HG03280 (cell line): ENCODE measurements around the gene ATR.
"Not testable (repeated sequence)": the region's sequence is repeated elsewhere in the genome, so short reads cannot be mapped to it uniquely, and the experiment has no call there.

Source experiments
- ATAC-seq: cut with Tn5 transposase; IDR thresholded peaks from one replicate; pipeline ENCODE4 v1.9.1; 2021; ENCODE audit warnings: mild to moderate bottlenecking, moderate library complexity; ENCODE audit not compliant: unreplicated experiment

ATR gene

DNA sequence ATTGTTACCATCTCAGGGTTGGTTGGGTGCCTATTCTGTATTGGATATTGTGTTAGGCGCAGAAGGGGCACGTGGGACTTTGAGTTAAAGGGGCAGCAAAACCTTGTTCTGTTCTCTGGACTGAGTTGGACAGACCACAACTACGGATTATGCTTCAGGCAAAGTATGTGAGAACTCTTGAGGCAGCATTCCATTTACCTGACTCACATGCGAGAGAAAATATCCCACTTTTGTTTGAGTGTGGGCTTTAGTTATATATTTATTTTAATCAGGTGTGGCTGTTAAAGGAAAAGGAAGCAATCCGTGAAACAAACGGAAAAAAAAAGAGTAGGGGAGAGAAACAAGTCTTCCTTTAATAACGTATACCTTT, 17.0 kb upstream of the ATR start:
- ATAC-seq, result no peak

DNA sequence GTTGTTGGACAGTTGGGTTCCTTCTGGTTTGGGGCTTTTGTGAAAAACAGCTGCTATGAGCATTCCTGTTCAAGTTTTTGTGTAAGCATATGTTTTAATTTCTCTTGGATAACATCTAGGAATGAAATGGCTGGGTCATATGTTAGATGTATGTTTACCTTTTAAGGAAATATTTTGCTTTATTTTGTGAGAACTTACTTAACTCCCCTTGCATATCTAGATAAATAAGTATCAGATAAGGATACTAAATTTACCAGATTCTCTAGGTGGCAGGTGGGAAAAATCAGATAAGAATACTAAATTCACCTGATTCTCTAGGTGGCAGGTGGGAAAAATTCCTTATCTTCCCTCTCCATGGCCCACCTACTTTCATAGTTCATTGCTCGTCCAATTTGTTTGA, 16.6 kb upstream of the ATR start:
- no peak for ATAC-seq

DNA sequence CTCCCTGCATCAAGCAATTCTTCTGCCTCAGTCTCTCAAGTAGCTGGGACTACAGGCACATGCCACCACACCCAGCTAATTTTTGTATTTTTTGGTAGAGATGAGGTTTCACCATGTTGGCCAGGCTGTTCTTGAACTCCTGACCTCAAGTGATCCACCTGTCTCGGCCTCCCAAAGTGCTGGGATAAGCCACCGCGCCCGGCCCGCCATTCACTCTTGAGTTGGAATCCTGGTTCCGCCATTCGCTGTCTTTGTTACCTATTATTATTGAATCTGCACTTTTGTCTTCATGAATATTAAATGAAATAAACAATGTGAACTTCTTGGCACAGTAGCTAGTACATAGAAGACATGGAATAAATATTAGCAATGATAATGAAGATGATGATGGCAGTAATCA, 13.7 kb upstream of the ATR start:
- not testable (repeated sequence) for ATAC-seq

DNA sequence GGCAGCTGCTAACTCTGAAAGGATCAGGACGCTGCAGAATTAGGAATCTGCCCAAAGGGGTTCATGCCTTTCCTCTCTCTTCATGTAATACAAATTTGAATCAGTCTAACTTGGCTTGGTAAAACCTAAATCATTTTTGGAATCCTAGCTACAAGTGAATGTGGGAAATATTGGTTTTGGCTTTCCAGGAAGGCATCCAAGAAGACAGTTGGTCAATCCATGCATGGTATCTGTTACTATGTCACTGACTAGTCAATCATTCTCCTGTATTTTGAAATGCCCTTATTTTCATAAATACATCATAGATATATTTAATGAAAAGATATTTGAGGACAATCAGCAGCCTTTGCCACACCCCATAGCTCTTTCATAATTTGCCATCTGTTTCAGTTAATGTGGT, 10.2 kb upstream of the ATR start:
- no peak for ATAC-seq

DNA sequence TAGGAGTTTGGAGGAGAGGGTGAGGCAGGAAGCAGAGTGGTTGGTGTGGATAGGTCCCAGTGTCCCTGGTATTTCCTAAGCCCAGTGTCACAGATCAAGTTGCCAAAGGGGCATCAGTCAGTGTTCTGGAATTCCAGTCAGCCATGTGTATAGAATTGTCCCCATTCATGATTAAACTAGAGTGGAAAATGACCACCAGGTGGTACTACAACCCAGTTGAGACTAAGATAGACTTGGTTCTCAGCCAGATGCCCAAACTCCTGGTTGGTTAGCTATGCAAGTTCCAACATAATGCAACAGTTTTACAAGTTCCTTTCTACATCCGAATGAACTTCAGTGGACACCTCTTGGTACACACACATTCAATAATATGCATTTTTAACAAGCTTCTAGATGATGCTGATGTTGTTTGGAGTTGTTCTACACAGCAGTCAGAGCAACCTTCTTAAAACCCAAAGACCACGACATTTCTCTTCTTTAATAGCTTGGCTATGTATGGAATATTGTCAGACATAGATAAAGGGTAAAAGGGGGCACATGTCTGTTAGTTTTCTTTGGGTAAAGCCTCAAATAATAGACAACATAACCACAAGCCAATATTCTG, 8.4 kb upstream of the ATR start:
- peak; percentile 67 for ATAC-seq

DNA sequence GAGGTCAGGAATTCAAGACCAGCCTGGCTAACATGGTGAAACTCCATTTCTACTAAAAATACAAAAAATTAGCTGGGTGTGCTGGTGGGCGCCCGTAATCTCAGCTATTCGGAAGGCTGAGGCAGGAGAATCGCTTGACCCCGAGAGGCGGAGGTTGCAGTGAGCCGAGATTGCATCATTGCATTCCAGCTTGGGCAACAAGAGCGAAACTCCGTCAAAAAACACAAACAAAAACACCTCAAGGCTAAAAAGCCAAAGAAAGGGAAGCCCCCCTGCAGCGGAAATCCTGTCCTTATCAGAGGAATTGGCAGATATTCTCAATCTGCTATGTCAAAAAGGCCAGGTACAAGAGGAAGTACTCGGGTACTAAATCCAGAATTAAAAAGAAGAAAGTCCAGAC, 2.5 kb upstream of the ATR start:
- not testable (repeated sequence) for ATAC-seq

DNA sequence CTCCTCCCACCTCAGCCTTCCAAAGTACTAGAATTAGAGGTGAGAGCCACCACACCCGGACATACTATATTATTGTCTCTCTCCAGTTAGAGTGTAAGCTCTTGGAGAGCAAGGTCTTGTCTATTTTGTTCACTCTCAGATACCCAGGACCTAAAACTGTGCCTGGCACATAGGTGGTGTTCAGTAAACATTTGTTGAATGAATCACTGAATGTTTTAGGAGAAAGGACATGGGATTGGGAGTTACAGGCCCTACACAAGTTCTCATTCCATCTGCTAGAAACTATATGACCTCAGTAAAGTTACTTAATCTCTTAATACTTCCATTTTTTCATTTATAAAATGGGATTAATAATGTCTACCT, 1.5 kb upstream of the ATR start:
- no peak for ATAC-seq

DNA sequence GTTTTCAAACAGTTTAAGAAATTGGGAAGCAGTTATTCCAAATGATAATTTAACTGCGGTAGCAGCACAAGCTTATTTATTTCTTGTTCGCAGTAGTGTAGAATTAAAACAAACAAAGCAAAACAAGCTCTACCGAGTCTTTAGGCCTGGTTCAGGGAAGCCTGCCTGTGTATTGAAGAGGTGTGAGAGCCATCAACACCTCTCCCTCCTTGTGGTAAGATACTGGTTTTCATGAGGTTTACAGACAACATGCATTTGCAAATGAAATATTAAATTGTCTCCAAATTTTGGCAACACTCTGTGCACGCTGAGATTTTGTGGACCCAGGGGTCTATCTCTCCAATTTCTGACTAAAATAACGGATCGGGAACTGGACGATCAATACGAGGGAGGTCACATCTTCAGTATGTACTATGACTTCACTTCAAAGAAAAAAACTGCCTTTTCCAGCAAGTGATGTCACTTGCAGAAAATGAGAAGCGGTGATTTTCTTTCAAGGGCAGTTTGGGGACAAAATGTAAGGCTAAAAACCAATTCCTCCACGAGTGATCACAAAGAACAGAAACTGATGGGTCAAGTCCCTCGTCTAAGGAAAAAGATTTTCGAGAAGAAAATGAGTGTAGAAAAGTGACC, 721 bp downstream of the ATR start:
- ATAC-seq, result no peak

DNA sequence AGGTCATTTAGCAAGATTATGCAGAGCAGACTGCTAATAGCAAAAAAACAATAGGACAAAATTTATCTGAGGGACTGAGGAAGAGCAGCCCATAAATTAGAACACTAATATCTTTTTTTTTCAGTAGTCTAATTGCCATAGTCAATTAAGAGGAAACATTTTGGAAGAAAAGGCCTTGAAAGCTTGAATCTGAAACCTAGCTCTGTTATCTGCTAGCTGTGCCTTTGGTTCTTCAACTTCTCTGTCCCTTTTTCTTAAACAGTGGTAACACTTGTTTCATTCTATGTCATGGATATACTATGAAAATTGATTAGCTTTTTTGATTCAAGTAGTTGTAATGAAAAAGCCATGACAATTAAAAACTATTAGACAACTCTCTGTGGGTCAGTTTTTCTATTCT, 1.7 kb downstream of the ATR start:
- no peak for ATAC-seq

DNA sequence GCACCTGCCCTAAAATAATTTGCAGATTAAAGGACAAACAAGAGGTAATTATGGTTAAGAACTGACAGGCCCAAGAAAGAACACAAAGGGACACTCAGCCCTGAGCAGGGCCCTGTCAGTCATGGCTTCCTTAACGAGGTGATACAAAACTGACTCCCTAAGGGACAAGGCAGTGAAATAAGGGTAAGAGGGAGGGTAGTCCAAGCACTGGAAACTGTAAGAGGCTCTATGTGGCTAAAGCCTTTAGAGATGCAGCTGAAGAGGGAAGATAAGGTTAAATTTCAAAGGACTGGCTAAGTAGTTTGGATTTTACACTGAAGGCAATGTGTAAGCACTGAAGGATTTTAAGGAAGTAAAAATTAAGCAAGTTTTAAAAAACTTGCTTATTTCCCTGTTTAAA, 3.9 kb downstream of the ATR start:
- no peak for ATAC-seq

DNA sequence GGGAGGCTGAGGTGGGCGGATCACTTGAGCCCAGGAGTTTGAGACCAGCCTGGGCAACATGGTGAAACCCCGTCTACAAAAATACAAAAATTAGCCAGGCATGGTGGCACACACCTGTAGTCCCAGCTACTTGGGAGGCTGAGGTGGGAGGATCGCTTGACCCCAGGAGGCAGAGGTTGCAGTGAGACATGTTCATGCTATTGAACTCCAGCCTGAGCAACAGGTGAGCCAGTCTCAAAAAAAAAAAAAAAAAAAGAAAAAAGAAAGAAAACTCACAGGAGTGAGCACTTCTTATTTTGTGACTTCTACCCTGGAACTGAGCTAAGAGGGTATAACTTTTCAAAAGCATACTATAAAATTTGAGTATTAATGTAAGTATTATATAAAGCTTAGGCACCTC, 4.3 kb downstream of the ATR start:
- ATAC-seq, result not testable (repeated sequence)

DNA sequence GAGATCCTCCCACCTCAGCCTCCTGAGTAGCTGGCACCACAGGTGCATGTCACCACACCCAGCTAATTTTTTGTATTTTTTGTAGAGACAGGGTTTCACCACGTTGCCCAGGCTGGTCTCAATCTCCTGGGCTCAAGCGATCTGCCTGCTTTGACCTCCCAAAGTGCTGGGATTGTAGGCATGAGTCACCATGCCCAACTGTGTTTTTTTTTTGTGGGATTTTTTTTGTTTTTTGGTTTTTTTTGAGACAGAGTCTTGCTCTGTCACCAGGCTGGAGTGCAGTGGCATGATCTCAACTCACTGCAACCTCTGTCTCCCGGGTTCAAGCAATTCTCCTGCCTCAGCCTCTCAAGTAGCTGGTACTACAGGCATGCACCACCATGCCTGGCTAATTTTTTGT, 9.1 kb downstream of the ATR start:
- ATAC-seq, result not testable (repeated sequence)

DNA sequence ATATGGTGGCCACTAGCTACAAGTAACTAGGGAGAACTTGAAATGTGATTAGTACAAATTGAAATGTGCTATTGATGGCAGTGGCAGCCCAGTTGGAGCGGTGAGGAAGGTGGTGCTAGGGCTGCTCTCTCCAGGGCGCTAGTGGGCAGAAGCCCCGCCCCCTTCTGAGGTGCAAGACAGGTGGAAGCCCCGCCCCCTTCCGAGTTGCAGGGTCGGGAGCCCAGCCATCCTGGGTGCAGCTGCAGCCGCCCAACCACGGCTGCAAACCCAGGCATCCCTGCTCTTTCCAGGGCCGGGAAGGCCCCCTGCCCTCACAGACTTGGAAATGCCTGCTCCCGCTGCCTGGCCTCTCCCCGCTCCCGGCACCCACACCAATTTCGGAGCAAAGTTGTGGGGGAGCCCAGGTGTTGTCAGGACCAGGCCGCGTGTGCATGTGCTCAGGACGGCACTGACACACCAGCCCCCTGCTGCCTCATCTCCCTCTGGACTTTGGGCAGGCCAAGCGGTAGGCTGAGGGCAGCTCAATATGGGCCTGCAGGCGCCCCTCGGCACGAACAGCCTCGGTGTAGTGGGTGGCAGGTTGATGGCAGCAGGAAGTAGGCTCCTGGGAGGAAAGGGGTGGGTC, 10.0 kb downstream of the ATR start:
- ATAC-seq, result no peak

DNA sequence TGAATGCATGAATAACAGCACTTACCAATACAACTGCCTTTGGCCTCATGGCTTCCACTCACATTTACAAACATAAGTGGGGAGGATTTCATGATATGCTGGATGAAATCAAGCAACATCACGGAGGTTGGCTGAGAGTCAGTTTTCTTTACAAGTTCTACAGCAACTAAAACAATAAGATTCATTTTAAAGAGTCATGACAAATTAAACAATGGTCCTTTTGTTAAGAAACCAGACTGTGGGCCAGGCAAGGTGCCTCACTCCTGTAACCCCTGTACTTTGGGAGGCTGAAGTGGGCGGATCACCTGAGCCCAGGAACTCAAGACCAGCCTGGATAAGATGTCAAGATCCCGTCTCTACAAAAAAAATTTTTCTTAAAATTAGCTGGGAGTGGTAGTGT, 12.4 kb downstream of the ATR start:
- ATAC-seq, result no peak

DNA sequence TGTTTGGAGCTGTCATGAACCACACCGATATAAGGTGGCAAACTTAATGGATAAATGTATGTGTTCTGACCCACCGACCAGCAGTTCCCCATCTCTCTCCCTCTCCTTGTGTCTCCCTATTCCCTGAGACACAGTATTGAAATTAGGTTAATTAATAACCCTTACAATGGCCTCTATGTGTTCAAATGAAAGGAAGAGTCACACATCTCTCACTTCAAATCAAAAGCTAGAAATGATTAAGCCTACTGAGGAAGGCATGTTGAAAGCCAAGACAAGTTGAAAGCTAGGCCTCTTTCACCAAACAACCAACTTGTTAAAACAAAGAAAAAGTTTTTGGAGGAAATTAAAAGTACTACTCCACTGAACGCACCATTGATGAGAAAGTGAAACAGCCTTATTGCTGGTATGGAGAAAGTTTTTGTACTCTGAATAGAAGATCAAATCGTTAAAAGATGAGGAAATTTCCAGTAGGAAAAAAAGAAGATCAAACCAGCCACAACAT, 15.0 kb downstream of the ATR start:
- ATAC-seq, result no peak

DNA sequence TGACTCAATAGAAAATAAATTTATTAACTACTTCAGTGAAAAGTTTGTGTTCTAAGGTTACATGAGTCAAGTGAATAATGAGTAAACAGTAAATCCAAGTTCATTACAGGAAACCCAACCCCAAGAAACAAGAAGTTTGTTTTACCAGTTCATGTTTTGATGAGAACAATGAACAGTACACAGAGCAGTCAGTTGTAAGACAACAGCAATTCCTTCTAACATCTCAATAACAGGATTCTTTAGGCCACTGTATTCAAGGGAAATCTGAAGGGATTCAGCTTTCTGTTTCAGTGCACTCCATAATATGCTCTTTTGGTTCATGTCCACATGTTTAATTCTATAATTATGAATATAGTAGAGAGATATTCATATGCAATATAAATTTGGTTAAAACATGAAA, 18.4 kb downstream of the ATR start:
- ATAC-seq, result no peak

DNA sequence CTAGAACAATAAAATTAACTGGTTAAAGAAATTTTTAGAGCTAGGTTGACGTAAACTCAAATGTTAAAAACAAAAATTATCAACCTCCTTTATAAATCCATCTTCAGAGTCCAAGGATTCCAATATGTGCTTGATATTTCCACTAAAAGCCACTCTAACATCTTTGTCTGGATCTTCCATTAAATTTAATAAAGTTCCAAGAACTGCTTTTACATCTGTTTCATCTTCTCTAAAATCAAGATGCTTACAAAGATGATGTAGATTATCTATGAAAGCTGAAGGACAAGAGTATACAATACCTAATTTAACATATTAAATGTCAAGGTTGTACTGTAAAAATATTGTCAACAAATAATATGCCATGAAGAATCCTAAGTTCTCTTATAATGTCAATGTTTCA, 24.8 kb downstream of the ATR start:
- no peak for ATAC-seq

DNA sequence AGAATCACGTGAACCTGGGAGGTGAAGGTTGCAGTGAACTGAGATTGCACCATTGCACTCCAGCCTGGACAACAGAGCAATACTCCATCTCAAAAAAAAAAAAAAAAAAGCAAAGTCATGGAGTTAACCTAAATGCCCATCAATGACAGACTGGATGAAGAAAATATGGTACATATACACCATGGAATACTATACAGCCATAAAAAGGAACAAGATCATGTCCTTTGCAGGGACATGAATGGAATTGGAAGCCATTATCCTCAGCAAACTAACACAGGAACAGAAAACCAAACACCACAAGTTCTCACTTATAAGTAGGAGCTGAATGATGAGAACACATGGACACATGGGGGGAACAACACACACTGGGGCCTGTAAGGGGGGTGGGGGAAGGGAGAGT, 26.0 kb downstream of the ATR start:
- not testable (repeated sequence) for ATAC-seq

DNA sequence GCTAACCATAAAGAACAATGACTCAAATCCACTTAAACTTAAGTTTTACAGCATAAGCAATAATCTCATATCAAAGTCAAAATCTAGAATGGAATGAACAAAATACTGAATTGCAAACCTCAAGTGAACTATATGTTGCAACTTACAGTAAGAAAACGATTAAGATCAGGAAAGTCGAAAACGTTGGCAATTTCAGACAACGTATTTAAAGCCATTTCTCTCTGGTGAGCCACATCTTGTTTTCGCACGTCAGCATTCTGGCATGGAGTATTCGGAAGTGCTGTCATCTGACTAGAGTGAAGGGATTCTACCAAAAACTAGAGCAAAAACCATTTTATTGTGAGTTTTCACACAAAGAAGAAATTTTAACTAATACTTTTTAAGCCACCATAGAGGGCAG, 28.5 kb downstream of the ATR start:
- ATAC-seq, result no peak

DNA sequence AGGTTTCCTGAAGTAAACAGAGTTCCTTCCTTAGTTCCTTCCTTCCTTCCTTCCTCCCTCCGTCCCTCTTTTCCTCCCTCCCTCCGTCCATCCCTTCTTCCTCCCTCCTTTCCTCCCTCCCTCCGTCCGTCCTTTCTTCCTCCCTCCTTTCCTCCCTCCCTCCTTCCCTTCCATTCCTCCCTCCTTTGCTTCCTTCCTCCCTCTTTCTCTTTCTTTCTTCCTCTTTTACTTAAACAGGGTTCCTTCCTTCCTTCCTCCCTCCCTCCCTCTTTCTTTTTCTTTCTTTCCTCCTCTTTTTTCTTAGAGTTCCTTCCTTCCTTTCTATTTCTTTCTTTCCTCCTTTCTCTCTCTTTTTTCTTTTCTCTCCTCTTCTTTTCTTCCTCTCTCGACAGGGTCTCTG, 35.2 kb downstream of the ATR start:
- no peak for ATAC-seq

DNA sequence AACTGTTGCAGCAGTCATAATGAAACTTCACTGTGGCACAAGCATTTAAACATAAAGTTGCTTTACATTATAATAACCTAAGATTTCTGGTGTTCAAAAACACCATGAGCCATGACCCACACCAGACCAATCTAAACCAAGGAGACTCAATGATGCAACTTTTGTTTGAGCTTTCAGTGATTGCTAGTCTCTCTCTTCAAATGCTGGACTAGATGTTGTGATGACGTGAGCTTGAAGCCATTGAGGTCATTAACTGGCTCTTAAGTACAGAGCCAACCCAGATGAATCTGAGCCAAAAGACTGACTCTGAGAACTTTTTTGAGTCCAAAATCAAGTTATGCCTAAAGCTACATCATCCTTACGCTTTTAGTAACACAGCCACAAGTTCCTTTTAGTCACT, 36.5 kb downstream of the ATR start:
- no peak for ATAC-seq

DNA sequence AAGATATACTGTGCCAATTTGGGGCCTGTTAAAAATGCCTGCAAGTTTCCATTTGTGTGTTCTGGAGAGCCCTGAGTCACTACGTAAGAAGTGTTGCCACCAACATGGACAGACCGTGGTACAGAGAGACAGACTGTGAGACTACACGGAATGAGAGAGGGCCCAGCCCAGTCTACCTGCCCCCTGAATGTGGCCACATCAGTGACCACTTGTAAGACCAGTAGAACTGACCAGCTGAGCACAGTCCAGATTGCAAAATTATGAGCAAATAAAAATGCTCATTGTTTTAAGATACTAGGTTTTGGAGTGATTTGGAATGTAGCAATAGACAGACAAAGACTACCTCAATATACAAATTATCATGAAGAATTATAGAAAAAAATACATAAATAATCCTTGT, 42.0 kb downstream of the ATR start:
- no peak for ATAC-seq

DNA sequence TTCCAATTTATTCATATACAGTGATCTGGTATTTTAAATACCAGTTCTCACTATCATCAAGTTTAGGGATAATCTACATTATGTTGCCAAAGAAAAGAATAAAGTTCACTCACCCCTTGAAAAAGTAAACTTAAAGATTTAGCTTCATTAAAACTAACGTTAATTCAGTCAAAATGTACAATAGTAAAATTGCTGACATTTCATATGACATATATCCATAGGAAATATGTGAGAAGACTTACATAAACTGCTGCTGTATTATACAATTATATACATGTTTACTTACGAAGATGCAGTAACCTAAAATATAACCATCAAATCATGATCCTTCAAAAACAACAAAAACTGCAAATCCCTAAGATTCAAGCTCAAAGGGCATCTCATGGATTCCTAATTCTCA, 44.0 kb downstream of the ATR start:
- ATAC-seq, result no peak
